Activated naive CD4-positive, alpha-beta T cell treated with anti-CD3 and anti-CD28 coated beads, Interleukin-2, amount 50 U/mL, for 16 hours (primary cell): ENCODE results near the gene DUSP16.
"Not testable (repeated sequence)": the region's sequence is repeated elsewhere in the genome, so short reads cannot be mapped to it uniquely, and the experiment has no call there.

Source experiments
- DNase-seq: peaks from one replicate; pipeline ENCODE4 v3.0.0-alpha.2; 2020

The DUSP16 gene

DNA sequence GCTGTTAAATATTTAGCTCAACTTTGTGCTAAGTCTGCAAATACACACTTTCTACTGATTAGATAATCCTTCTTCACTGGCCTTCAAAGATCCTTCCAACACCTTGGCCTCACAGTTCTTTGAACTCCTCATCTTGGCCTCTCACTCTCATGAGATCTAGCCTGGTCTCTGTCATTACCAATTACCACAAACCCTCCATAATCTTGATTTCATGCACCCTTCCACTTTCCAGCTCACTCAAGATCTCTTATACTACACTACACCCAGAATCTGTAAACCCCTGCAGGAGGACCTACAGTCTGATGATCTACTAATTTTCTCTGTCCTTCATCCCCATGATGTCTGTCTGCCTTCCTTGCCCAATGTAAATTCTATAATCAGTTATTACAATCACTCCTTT, 71.1 kb downstream of the DUSP16 start:
- DNase-seq, result no peak

- no peak for DNase-seq
Observed at GRCh38 chr12:12488823-12489550, 73.7 kb downstream of the DUSP16 start.

GRCh38 chr12:12488296-12488695, 74.4 kb downstream of the DUSP16 start:
- DNase-seq, result no peak

DNA sequence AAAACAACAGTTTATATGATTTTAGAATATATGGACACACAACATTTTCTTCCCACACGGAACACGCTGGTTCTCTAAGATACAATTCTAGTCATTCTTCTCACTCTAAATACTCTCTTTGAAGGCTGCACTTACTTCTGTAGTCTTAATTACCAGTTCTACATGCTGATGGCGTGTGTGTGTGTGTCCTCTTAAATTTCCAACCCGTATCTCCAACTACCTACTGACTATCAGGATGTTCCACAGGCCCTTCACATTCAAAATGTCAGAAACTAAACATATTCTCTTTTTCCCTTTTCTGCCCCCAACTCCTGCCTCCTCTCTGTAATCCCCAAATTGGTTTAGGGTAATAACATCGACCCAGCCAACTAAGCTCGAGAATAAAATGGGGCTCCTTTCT, 75.2 kb downstream of the DUSP16 start:
- DNase-seq, result no peak

DNA sequence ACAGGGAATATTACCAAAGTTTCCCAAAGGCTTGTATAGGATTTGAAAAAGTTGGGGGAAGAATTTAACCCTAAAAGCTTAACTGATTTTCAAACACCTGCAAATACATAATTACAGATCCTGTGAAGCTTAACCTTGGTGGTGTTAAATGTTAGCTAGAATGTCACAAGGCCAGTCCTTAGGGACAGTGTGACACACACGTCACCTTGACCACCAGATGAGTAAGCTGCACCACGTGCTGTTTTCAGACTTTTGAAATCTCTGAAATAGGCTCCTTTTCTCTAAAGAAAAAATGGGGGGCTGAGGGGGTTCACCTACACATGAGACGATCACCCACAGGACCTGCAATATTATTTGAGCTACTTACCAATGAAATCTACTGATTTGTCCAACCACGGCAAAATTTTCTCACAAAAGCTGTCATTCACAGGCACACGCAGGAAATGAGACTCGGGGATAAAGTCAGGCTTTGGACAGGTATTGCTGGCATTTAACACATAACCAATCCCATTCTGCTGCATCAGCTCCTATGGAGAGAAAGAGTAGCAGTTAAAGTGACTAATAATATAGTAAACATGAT, 75.9 kb downstream of the DUSP16 start:
- no peak for DNase-seq

DNA sequence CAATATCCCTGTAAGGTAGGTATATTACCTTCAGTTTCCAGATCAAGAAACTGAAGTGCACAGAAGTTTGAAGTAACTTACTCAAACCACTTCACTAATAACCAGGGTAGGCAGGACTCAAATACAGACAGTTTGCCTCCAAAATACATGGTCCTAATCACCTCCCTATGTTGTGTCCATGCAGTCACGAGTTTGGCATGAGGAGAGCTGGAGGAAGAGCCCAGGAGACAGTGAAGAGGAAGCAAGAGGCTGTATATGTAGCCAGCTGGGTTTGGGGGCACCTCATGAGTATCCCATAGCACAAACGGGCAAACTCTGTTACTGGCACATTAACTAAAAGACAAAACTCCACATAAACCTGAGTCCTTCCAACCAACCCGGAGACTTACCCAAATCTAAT, 79.2 kb downstream of the DUSP16 start:
- DNase-seq, result no peak

DNA sequence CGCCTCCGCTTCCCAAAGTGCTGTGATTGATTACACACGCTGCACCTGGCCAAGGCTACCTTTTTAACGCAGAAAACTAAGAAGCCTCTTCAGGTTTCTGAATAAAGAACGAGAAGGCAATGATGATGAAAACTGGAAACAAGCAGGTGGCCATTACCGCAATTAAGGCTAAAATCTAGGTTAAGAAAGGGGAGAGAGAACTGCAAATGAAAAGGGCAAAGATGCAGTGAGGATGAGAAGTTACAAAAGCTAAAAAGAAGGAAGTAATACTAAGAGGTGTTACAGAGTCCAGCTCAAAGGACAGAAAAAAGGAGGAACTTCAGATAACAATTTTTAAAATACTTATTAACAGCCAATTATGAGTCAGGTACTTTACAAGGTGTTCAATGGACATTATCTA, 79.7 kb downstream of the DUSP16 start:
- DNase-seq, result no peak

- no peak for DNase-seq
Observed at GRCh38 chr12:12482150-12482761, 80.4 kb downstream of the DUSP16 start.

DNA sequence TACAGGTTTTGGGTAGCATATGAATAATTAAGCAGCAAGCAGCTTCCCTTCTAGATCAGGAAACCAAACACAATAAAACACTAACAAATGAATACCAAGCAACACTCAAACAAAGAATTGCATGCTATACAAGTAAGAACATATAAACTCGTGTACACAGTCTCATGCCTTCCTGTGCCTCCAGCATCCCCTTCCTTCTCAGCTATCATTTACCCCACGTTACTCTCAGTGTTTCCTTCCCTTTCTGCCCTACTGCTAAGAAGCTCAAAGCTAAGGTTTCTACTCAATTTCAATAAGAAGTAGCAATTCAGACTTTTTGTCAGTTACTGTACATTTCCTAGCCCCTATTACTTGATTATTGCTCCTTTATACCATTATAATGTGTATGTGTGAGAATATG, 81.0 kb downstream of the DUSP16 start:
- no peak for DNase-seq

GRCh38 chr12:12480074-12480473, 82.6 kb downstream of the DUSP16 start:
- no peak for DNase-seq

DNA sequence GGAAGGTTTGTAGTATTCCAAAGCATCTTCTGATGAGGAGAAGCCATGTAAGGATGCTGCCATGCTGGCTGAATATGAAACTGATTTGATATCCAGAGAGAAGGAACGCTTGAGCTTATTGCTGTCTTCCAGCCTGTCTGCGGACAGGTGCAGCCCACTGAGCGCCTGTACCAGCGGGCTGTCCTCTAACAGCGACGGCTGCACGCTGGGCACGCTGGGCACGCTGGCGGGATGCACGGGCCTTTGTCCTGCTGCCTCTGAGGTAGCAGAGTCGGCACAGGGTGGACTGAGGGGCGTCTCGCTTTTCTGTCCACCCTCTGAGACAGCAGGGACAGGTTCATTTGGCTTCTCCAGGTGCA, 85.2 kb downstream of the DUSP16 start:
- no peak for DNase-seq

GRCh38 chr12:12476857-12477531, 85.7 kb downstream of the DUSP16 start:
- no peak for DNase-seq

GRCh38 chr12:12474931-12475795, 87.5 kb downstream of the DUSP16 start:
- no peak for DNase-seq

DNA sequence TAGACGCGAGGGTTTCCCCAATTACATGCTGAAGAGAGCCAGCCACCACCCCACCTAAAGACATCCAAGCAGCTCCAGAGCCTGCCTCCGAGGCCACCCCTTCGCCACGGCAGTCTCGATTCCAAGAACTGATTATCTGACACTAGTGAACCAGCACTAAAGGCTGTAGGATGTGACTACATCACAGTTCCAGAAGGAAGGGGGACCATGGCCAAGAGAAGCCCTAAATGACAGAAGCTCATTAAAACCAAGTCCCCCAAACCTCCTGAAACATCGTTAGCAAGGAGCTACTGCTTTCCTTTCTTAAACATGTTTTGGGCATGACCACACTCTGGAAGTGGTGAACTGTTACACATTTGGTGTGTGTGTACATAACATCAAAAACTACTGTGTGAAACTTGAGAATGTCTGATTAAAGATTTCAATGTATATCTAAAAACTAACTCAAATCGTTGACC, 88.2 kb downstream of the DUSP16 start:
- DNase-seq, result no peak

- DNase-seq, result no peak
Observed at GRCh38 chr12:12473223-12473622, 89.4 kb downstream of the DUSP16 start.

GRCh38 chr12:12471982-12472961, 90.4 kb downstream of the DUSP16 start:
- not testable (repeated sequence) for DNase-seq

GRCh38 chr12:12470751-12471306, 91.8 kb downstream of the DUSP16 start:
- no peak for DNase-seq

GRCh38 chr12:12469386-12469785, 93.3 kb downstream of the DUSP16 start:
- no peak for DNase-seq

DNA sequence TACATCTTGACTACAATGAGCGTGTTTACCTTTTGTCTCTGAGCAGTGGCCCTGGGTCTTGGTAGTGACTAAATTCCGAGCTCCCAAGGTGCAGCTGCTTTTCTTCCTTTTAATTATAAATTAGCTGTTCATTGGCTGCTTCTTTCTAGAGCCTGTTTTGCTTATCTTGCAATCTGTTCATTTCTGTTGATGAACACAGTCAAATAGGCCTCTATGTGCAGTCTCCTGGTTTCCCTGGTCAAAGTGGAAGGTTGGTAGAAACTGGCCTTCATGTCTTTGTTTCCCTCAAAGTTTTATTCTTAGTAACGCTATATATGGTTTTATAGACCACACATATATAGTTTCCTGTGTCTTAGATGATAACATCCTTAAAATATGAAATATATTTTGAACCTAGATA, 94.1 kb downstream of the DUSP16 start:
- no peak for DNase-seq

GRCh38 chr12:12467688-12468261, 94.9 kb downstream of the DUSP16 start:
- DNase-seq, result no peak

DNA sequence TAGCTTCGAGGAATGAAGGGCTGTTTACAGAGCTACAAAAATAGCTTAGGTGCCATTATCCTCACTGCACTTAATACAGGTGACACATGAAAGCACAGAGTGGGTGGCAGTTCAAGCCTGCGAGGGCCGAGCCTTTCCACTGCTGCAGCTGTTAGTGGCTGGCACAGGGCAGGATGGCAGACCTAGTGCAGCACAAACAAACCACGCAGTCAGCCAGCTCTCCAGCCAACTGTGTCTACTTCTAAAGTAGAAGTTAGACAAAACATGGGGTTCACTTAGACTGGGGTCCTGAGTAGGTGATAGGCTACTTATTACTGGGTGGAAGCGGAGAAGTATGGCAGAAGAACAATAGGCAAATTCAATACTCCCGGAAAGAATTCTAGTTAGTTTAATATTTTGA, 95.4 kb downstream of the DUSP16 start:
- DNase-seq, result peak; percentile 38
